Hepatocyte (in vitro differentiated cells): ENCODE data around the gene ZDHHC14.

Experiments
- CTCF ChIP-seq: fragments of 200-600 bp; sonication (generic); IDR thresholded peaks from 2 replicates; pipeline ENCODE4 v1.5.1; 2016; ENCODE audit warnings: antibody characterized with exemption, mild to moderate bottlenecking; ENCODE audit not compliant: poor library complexity
- EZH2 ChIP-seq: fragments of 200-600 bp; sonication (generic); IDR thresholded peaks from 2 replicates; pipeline ENCODE4 v1.6.1; 2016; ENCODE audit warnings: antibody characterized with exemption, mild to moderate bottlenecking, borderline replicate concordance
- EZH2phosphoT487 ChIP-seq: fragments of 200-600 bp; sonication (generic); IDR thresholded peaks from one replicate; pipeline ENCODE4 v1.6.1; 2018; ENCODE audit warnings: antibody characterized with exemption, mild to moderate bottlenecking, low read depth, moderate library complexity; ENCODE audit not compliant: unreplicated experiment, severe bottlenecking

- TF ChIP-seq CTCF, result no peak
- TF ChIP-seq EZH2, result no peak
- no peak for TF ChIP-seq EZH2phosphoT487
These were observed 82.2 kb downstream of the ZDHHC14 start for GRCh38 chr6:157462956-157463742.
